Cardiac septum (tissue), 1 donor: Measurements from ENCODE around the gene CEP85L. TPM values are rescaled to one million over a fixed set of nuclear protein-coding genes. Genes with fewer than 3 reads are reported as not detected.

Experiments used
- DNase-seq: peaks from one replicate; pipeline ENCODE4 v3.0.0-alpha.2; 2020; ENCODE audit warnings: low spot score
- intact Hi-C: fragments of 100-400 bp; cut with DNase I; formaldehyde crosslinking; loops from one replicate; pipeline ENCODE4 v1.14.0; 2022
- total RNA-seq: library from RNA; stranded (reverse); fragmentation: NEBNext Ultra II Directional; extraction: Animal tissue kit (Norgen Biotek cat#: 25700); gene quantifications from one replicate; pipeline ENCODE4 v1.2.1, GENCODE V29; 2021
- donor health status: DM: no; HTN: no; CAD: no.

Gene CEP85L
- total RNA-seq, 1 donor from 2014 or later = 6.6 TPM

DNA sequence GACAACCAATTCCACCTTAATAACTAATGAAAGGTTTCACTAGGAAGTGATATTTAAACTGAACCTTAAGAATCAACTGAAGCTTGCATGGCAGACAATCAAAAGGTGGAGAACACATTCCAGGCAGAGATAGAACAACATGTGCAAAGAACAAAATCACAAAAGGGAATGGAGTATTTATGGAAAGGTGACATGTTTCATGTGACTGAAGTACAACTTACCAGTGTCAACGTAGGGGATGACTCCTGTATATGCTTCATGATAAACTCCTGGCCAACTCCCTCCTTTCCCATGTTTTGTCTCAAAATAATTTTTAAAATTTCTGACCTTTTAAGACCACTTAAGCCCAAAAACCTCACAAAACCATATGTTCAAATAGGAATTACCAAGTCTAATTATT is 96.7 kb downstream of the CEP85L start:
- no peak for DNase-seq
- intact Hi-C loops = no loop called here

DNA sequence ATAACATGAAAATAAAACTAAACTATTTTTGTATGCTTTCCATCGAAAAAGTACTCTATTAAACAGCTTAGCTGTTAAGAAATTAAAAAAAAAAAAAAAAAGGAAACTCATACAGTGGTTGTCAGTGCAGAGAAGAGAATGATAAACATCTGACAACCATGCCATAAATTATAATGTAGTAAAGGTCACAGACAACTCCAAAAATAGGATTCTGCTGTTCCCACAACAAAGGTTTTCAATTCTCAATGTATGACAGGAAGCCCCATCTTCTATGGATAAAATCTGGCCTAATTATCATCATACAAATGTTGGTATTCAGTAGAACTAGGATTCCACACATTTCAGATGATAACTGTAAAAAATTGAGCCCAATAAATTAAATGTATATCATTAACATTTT is 98.3 kb downstream of the CEP85L start:
- intact Hi-C loops = no loop called here
- DNase-seq = no peak

DNA sequence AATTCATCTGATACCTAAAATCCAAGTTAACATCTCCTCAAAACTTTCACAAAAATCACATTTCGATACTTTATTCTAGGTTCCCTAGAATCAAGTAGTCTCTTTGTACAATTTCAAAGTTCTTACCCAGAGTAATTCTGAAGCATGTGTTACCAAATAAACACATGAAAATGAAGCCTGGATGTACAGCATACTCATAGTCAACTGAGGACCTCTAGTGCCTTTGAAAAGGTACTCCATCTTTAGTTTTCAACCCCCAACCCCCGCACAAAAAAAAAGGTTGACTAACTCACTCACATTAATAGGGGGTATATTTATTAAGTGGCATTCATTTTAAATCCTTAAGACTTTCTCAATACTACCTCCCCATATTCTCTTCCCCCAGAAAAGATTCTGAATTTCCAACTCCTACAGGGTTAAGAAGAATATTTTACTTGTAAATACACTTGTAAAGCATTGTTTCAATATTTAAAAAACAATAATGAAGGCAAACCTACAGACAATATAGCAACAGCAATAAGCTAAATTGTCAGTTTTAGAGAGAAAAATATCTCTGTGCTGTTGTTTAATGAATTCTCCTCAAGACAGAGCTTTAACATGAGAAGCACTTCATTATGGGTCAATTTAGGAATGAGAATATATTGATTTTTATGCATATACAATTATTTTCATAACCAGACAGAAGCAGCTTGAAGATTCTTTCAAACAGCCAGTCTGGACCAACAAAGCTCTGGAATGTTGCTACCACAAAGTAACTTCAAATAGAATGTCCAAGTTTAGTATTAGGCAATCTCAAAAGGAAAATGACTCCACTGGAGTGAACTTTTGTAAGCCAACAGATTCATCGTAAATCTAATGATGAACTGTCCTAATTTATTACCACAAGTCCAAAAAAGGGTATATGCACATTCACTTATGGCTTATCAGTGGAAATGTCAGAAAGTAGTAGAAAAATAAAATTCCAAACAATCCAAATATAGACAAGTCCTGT is 100.0 kb downstream of the CEP85L start:
- intact Hi-C loops = no loop called here
- DNase-seq = no peak

DNA sequence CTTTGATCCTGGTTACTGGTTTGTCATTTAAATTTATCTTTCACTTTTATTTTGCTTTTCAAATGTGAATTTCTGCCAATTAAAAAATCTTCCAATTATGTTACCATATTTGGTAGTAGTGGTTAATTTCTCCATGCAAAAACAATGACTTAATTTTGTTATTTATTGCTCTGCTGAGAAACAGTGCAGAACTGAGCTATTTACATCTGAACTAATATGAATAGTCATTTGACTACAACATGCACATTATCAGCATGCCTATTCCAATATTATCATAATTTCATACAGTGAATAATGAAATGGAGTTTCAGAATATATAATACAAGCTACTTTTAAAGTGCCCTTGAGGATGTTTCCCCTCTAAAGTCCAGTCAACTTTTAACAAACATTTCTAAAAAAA is 102.8 kb downstream of the CEP85L start:
- no peak for DNase-seq
- intact Hi-C loops = loop anchor here (5.0 kb wide), 2 partner anchors 36 to 261 kb away; no protein-coding TSS in a partner anchor

DNA sequence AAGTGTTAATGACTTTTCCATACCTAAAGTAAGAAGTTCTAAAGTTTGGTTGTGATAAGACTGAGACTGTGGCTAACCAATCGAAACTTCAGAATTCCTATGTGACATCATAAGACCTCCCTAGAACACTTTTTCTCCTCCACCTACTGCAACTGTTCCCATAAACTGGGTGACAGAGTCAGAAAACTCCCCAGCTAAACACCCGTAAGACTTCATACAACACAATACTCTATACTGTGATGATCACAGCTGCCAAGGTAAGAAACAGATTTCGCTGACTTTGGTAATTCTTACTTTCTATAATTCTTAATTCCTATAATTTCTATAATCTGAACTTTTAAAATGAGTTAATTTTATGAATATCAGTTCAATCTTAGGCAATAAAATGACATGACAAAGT is 103.3 kb downstream of the CEP85L start, which contains the start of gene PLN:
TSS of gene PLN (plus strand) at position 161 of the 400 bp plus-strand sequence. CDS start 10,626 bp downstream, outside the sequence.
- intact Hi-C loops = loop anchor here (5.0 kb wide), 2 partner anchors 36 to 261 kb away; no protein-coding TSS in a partner anchor
- DNase-seq = no peak

DNA sequence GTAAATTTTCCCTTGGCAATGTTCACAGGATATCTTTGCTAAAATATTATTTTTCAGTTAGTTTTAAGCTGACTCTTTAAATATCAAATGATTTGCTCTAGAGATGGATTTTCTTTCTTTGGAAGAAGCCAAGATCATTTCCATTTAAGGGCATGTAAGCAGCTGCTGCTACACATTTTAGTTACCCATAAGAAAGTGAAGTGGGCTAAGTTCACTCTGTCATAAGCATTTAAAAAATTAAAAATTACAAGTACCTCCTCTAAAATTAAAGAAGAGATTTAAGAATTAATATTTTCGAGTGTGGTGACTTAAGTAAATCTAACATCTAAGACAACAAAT is 104.5 kb downstream of the CEP85L start:
- no peak for DNase-seq
- intact Hi-C loops = loop anchor here (5.0 kb wide), 2 partner anchors 35 to 260 kb away; no protein-coding TSS in a partner anchor

DNA sequence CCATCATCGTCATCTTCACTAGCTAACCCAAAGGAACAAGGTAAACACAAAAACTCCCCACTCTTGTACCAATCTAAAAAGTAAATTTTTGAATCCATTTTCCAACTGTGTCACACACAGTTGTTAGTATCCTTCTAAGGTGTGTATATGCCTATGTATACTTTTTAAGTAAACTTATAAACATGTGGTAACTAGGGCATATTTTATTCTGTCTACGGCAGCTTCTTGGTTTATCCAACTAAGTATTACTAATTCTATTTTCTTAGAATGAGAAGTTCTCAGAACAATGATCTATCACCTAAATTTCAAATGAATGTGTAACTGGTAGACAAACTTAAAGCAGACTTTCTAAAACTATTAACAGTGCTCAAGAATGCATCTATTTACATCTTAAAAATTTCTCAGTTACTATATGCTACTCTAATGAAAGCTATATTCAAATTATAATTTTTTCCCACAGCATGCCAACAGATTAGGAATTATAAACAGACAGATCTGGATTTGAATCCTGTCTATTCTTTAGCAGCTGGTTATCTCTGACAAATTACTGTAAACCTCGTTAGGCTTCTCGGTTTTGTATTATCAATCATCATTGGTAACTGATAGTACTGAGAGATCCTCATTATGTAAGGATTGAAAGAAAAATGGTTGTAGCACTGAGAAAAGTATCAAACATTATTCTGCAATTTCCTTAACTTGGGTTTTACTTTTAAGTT is 105.1 kb downstream of the CEP85L start:
- no peak for DNase-seq
- intact Hi-C loops = loop anchor here (5.0 kb wide), 2 partner anchors 34 to 259 kb away; no protein-coding TSS in a partner anchor

DNA sequence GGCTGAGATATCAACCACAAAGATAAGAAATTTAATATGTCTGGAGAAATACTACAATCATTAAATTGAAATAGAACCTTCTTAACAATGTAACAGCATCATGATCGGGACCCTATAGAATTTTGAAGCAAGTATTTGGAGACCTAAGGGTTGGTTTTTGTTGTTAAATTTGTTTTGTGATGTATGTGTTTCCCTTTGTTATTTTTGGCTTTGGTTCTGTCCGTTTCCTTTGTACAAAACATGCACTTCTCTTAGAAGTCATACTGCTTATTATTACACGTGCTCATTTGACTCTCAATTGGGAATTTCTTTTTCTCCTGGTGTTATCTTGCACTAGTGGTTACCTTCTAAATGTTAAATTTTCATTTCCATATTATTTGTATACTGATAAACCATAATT is 107.3 kb downstream of the CEP85L start:
- DNase-seq = no peak
- intact Hi-C loops = no loop called here

DNA sequence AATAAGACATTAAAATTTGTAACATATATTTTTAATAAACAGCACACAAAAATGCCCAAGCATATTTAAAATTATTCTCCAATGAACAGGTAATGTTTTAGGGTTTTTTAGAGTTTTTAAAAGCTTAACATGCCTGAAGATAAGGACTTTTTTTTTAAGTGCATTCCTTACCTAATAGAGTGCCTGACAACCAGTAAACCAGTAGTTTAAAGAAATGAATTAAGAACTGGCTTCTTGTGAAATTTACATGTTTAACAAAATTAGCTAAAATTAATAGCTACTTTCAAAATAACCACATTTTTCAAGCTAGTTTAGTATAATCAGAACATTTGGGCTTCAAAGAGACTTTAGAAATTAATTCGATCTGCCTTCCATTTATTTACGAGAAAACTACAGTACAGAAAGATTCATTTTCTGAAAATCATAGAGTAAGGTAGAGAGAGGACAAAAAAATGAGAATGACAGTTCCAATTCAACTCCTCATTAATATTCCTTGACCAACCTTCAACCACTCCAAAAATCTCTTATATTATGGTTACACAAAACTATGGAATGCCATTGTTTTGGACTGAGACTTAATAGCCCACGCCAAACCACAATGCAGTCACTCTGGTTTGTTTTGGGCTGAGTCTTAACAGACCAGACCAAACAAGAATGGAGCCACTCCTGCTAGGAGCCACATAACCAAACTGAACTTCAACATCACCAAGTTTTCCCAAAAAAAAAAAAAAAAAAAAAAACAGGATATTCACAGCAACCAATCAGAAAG is 109.0 kb downstream of the CEP85L start:
- no peak for DNase-seq
- intact Hi-C loops = no loop called here

DNA sequence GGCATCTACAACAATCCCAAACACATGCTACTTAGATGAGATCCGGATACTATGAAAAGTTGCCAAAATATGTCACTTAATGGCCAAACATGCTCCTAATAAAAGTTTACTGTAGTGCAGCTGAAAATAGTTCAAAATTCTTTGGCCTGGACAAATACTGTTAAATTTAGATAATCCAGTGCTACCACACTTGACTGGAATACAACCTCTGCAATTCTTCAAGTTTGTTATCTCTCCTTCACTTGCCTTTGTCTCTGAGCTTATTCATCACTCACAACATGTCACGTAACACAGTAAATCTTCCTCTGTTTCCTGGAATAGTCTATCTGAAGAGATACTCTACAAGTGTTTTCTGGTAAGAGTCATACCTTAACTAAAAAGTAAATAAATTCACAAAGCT is 113.8 kb downstream of the CEP85L start:
- intact Hi-C loops = loop anchor here (1.0 to 5.0 kb wide), 2 partner anchors 165 to 240 kb away; no protein-coding TSS in a partner anchor
- no peak for DNase-seq

DNA sequence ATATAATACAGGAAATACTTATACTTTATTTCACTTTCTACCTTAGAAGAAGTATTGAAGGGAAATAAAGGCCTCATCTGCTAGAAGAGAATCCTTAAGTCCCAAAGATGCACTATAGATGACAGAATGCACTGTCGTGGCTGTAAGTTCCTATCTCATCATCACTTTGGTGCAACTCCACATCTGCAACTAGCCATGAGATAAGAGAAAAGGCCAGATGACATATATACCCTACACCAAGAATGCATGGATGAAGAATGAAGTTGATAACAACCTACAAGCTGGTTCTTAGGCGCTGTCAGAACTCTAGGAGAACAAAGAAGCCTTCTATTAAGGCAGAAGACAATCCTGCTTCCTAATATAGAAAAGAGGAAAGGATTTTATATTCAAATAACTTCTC is 114.9 kb downstream of the CEP85L start:
- intact Hi-C loops = loop anchor here (5.0 kb wide), 1 partner anchor 239 kb away; no protein-coding TSS in a partner anchor

DNA sequence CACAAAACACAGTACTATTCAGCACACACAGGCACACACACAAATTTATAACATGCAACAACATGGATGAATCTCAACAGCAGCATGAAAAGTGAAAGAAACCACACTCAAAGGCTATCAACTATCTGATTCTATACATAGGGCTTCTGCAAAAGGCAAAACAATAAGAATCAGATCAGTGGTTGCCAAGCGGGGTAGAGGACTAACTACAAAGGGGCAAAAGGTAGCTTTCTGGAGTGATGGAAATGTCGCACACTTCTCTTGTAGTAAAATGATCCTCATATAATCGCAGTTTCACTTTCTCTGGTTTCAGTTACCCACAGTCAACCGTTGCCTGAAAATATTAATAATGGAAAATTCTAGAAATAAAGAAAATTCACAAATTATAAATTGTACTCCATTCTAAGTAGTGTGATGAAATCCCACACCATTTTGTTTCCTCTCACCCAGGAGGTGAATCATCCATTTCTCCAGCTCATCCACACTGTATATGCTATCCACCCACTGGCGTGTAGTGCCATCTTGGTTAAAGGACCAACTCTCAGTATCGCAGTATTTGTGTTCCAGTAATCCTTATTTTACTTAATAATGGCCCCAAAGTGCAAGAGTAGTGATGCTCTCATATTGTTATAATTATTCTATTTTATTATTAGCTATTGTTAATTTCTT is 116.1 kb downstream of the CEP85L start:
- intact Hi-C loops = loop anchor here (5.0 kb wide), 1 partner anchor 238 kb away; no protein-coding TSS in a partner anchor
- DNase-seq = no peak

More for the DNA sequence above, 114.9 kb downstream of the CEP85L start:
- no peak for DNase-seq

DNA sequence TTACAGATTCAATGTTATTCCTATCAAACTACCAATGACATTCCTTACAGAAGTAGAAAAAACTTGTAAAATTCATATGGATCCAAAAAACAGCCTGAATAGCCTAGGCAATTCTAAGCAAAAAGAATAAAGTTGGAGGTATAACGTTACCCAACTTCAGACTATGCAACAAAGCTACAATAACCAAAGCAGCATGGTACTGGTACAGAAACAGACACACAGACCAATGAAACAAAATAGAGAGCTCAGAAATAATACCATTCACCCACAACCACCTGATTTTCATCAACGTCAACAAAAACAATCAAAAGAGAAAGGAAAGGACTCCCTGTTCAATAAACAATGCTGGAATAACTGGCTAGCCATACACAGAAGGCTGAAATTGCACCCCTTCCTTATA is 120.4 kb downstream of the CEP85L start:
- DNase-seq = no peak
- intact Hi-C loops = no loop called here

DNA sequence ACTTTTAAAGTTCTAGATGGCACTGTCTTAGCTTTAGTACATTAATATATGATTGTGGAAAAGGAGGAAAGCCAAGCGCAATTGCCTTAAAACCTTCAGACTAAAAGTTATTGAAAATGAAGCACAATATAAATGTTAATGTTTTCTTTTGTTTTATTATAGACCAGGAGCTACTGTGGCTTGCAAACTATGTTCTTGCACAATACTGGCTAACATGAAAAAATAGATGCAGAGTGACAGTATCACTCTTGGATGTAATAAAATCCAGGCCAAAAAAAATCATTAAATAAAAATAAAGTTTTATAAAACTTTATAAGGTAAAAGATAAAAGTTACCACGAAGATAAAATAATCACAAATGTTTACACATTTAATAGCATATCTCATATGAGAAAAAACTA is 121.6 kb downstream of the CEP85L start:
- intact Hi-C loops = no loop called here
- DNase-seq = no peak

DNA sequence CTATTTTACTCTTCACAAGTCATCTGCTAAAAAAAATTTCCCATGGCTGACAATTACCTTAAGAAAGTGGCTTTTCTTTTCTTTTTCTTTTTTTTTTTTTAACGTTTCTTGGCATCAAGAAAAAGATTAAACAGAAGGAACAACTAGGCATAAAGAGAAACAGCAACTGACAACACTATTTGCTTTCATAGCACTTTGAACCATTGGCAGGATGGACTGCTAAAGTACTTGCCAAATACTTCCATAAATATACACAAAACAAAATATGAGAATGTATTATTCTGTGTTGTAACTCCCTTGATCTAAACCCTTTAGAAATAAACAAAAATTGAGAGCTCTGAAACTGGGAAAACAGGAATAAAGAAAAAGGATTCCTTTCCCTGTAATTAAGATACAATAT is 123.3 kb downstream of the CEP85L start:
- DNase-seq = no peak
- intact Hi-C loops = no loop called here

DNA sequence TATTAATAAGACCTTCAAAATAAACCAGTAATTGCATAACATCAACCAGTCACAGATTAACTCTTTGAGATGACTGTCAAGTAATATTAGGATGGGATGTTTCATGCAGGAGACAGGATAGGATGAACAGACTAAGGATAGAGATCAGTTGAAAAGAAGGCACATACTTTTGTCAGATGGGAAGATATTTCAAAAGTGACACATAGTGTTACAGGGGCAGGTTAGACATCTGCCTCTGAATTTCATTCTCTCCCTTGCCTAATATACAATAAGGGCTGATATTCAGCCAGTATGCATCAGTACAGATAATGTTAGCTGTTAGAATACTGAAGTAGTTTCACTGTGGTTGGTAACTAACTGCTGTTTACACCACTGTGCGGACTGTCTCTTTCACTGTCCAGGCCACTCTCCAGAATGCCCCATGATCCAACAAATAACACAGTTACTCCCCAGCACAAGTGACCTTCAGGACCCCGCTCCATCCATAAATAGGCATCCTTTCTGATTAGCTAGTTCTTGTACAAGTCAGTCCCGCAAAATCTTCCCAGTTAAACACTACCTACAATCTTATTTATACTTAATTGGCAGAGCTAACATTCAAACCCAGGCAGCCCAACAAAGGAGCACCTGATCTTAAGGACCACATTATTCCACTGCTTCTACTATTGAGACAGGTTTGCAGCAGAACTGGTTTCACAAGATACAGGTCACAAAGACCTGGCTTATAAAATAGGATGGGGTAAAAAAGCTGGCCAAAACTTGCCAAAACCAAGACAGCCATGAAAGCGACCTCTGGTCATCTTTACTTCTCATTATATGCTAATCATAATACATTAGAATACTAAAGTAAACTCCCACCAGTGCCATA is 125.2 kb downstream of the CEP85L start:
- intact Hi-C loops = no loop called here
- no peak for DNase-seq

DNA sequence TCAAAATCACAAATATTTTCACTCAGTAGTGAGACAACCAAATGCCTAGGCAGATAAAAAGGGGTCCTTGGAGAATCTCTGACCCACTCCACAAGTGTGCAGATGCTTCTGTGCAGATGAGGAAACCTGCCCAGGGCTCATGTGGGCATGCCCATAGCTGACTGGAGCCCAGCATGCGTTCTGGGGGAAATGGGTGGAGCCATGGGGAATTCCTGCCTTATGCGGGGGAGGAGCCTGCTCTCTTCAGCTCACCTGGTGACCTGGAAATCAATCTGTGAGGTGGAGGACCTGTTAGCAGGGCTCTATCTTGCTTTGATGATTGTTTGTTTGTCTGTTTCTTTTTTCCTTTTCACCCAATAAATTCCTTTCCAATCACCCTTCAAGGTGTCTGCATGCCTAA is 126.7 kb downstream of the CEP85L start:
- intact Hi-C loops = no loop called here
- DNase-seq = no peak

DNA sequence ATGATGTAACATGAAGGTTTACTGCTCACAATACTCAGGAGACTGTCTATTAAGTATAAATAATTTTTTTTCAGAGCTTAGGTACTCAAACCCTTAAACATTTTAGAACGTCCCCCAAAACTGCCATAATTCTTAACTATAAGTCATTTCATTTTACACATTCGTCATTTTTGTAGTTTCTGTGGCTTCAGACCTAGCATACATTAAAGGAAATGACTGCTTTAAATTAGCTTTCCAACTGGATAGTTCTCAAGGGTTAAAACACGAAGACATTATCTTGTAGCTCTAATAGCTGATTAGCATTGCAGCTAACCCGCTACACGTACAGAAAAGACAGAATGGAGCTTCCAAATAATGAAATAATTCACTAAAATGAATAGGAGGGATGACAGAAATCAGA is 128.2 kb downstream of the CEP85L start:
- intact Hi-C loops = no loop called here
- no peak for DNase-seq
